PFSK-1 (cell line): ENCODE data around the gene PEMT.

Source experiments
- POLR2AphosphoS5 ChIP-seq: IDR thresholded peaks from 2 replicates; pipeline ENCODE4 v1.6.1; 2012; ENCODE audit warnings: low read depth, mild to moderate bottlenecking, control low read depth, low read length, moderate library complexity
- SIN3A ChIP-seq: IDR thresholded peaks from 2 replicates; pipeline ENCODE4 v1.6.1; 2012; ENCODE audit warnings: mild to moderate bottlenecking, low read length, moderate library complexity, borderline replicate concordance; ENCODE audit not compliant: insufficient read depth

- no peak for TF ChIP-seq POLR2AphosphoS5
- TF ChIP-seq SIN3A: no peak
Observed at GRCh38 chr17:17469358-17469757, 122.2 kb downstream of the PEMT start.
